GM12865 (cell line): ENCODE results near the gene HHEX.
A peak's percentile ranks its signal among the peaks of the same experiment; 100 is the strongest.

Experiments used
- DNase-seq: peaks from one replicate; pipeline ENCODE4 v3.0.0; 2010; ENCODE audit warnings: low read depth
- H3K4me3 ChIP-seq: 2 replicates; pipeline ENCODE4 v1.5.1; 2011; ENCODE audit warnings: mild to moderate bottlenecking, low read depth, low read length, control low read depth
- CTCF ChIP-seq: IDR thresholded peaks from 2 replicates; pipeline ENCODE4 v1.5.1; 2011; ENCODE audit warnings: low read length, control low read depth, low read depth, inconsistent platforms; ENCODE audit not compliant: insufficient read depth; ENCODE audit errors: missing control alignments

The HHEX gene

GRCh38 chr10:92692697-92693533, 3.2 kb downstream of the HHEX start:
- TF ChIP-seq CTCF = no peak
- no peak overlapping the region for H3K4me3 ChIP-seq
- no peak for DNase-seq

GRCh38 chr10:92693534-92693893, 3.8 kb downstream of the HHEX start:
- no peak overlapping the region for H3K4me3 ChIP-seq
- TF ChIP-seq CTCF = no peak
- no peak for DNase-seq

- no peak overlapping the region for H3K4me3 ChIP-seq
- no peak for TF ChIP-seq CTCF
- DNase-seq = no peak
Measured at GRCh38 chr10:92695679-92696605, 6.2 kb downstream of the HHEX start.

- no peak for TF ChIP-seq CTCF
- no peak for DNase-seq
- H3K4me3 ChIP-seq = no peak overlapping the region
Measured at GRCh38 chr10:92696606-92697383, 7.0 kb downstream of the HHEX start.

GRCh38 chr10:92697663-92698511, 8.1 kb downstream of the HHEX start:
- TF ChIP-seq CTCF = no peak
- no peak overlapping the region for H3K4me3 ChIP-seq
- peak; percentile 36 for DNase-seq

- TF ChIP-seq CTCF = no peak
- peak overlapping the region; percentile 4; the same call in 1 of the 2 replicates for H3K4me3 ChIP-seq
- DNase-seq = no peak
Measured at GRCh38 chr10:92699193-92699517, 9.4 kb downstream of the HHEX start.
